ENCODE measurements around the gene KCTD3.

The KCTD3 gene

DNA sequence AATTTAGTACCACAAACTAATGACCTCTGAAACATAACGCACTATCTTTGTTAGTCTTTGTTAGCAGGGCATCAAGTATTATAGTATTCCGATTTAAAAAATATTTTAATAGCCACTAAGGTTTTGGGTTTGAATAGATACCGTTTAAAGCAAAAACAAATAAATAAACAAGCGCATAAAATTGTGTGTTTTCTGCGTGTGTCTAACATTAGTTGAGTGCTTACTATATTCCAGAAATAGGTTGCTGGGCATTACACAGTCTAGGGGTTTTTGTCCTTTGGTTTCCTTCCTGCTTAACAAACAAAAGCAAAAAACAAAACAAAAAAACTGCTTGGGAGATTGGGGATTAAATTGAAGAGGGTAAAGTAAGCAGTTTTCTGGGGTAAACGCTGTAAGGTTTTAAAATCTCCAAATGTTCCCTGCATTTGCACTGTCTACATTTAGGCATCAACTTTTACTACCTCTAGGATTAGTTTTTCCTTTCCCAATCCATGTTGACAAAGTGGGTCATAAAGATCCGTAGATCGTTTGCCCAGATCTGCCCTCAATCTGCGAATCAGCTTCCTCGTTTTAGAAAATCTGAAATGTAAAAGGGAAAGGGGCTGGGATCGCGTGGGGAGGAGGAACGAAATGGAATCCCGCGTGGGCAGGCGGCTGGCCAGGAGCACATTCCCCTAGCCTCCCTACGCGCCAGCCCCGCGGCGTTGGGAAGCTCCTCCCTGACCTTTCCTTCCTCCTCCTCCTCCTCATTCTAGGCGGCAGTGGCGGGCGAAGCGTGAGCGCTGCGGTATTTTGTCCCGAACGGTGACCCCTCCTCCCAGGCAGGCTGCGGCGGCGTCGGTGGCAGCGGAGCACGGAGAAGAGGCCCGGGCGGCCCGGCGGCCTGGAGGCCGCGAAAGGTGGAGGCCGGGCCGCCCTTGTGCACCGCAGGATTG is at the start of gene KCTD3:
Gene KCTD3 (plus strand): TSS at position 749 of the 935 bp plus-strand sequence. CDS start 382 bp downstream, outside the sequence.
- DNase-seq (ENCODE audit: low read depth in 2 of 2), result peak in 1 of 2 donors; percentile 2

DNA sequence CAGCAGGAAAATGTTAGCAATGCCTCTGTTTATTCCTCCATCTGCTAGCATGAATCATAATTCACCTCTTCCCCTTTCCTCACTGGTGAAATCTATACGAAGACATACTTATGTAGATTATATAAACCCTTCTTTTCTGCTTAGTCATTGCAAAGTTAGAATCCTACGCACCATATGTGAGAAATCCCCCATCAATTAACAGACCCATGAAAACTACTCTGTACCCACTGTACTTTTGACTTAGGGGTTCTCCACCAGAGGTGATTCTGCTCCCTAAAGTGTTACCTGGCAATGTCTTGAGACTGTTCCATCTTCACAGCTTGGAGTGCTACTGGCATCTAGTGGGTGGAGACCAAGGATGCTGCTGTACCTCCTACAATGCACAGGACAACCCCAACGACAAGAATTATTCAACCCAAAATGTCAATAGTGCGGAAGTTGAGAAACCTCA is 49.6 kb upstream of the KCTD3 start:
- no peak for DNase-seq (ENCODE audit: low read depth in 2 of 2)

DNA sequence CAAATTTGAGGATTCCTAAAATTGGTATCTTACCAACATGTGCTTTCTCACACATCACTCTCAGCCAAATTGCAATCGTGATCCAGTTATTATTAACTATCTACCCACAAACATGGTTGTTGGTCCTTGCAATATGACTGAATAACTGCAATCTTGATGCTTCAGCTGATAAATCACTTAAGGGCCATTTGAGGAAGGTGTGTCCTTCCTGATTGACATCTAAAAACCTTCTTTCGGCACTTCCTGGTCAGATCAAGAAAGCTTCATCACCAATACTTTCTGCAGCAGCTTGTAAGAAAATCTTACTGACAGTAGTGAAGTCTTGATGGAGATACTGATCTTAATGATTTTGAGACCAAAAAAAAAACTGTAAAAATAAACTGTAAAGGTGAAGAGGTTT is 48.5 kb upstream of the KCTD3 start:
- DNase-seq (ENCODE audit: low read depth in 2 of 2), result no peak

DNA sequence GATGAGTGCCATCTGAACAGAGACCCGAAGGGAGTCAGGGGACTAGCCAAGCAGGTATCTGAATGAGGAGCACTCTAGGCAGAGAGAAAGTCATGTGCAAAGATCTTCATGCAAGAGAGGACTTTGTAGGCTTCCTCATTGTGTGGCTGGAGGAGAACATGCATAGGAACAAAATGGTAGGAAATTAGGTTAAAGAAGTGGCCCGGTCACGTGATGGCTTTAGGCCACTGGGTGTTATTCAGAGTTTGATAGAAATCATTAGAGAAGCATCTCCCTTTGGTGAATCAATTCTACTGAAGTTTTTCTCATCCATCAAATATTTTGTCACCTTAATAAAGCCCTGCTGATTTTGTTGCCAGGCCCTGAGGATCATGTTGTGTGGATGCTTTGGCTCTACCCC is 45.8 kb upstream of the KCTD3 start:
- no peak for DNase-seq (ENCODE audit: low read depth in 2 of 2)

DNA sequence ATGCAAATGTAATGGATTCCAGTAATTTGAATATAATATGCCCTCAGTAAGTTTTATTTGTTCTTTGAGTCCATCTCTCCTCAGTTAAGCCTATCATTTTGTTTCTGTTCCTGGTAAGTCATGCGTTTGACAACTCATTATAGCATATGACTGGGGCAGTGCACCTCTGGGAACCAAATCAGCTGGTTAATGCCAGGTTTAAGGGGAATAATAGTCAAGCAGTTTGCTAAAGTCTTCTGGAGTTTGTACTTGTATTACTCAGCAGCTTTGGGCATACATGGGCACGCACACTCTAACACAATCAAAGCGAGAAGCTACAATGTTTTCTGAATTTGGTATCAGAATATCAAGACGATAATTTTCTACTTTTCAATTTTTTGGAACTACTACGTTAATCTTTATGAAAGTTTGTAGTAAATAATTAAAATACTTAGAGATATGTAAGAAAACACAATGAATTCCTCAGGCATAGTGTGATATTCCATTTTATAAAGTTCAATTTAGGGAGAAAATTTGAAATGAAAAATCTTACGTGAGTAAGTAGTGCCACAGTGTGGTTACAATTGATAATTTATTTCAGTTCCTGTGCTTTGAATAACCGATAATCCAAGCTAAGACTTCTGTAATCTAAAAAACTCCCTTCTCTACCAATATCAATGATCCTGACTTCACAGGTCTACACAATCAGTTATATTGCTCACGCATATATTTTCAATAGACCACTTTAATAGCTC is 43.8 kb upstream of the KCTD3 start:
- DNase-seq (ENCODE audit: low read depth in 2 of 2), result no peak

DNA sequence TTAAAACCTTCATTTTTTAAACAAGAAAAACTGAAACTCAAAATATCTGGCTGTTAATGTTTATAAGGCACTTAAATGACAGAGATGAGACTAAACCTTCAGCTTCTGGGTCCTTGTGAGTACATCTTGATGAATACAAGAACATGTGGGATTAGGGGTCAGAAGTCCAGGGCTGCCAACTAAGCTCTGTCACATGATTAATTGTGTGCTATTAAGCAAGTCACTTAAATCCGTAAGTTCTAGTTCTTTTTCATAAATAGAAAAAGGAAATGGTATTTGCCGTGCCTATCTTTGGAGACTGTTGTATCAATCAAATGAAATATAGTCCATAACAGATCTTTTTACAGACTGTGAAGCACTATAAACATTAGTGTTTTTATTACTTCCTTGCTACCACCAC is 43.2 kb upstream of the KCTD3 start:
- DNase-seq (ENCODE audit: low read depth in 2 of 2), result no peak

DNA sequence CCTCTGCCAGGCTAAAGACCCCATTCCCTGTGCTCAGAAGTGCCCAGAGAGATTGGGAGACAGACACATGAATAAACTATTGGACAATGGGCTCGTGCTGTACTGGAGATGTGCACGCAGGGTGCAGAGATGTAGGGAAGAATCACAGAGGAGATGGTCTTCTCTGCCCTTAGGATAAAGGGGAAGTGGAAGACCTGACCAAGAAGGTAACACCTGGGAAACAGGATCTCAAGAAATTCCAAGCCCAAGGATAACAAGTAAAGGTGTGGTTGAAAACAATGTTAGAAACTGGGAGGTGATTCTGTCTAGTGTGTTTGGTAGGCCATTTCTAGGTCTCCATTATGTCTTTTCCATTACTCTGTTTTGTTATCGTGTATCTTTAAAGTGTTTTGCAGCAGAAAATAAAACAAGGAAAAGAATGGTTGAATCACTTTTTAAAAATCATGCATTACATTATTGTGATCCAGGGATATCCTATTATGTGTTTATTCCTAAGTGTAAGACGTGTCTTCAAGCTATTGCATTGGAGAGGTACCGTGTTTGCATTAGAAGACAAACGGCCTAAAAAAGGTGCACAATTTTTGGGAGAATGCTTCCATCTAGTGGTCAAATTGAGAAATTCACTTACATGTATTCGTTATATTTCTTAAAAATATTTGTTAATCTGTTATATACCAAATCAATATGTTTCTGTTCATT is 40.8 kb upstream of the KCTD3 start:
- DNase-seq (ENCODE audit: low read depth in 2 of 2), result no peak

DNA sequence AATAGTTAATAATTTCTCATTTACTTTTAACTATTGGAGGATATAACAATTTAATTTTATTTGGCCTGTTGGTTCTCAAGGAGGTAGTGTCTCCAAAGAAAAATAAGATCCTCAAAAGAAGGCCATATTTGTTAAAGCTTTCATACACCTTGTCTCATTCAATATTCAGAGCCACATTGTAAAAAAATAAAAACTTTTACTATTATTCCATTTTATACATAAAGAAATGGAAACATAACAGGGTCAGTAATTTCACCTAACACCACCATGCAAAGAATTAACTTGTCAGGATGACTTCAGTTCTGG is 40.3 kb upstream of the KCTD3 start:
- DNase-seq (ENCODE audit: low read depth in 2 of 2), result no peak

DNA sequence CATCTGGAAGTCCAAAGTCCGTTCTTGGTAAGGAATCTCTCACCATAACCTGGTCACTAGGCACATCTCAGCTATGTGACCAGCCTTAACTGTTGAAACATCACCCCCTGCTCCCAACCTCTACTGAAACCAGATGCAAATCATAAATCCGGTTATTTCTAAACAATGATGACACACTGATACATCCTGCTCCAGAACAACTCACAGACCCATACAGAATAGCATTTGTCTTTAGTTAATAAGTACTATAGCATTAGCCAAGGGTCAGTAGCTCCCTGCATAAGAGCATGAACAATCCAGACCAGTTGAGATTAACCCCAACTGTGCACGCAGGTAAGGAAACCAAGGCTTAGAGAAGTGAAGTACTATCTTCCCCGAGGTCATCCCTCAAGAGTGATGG is 38.0 kb upstream of the KCTD3 start:
- DNase-seq (ENCODE audit: low read depth in 2 of 2), result no peak

DNA sequence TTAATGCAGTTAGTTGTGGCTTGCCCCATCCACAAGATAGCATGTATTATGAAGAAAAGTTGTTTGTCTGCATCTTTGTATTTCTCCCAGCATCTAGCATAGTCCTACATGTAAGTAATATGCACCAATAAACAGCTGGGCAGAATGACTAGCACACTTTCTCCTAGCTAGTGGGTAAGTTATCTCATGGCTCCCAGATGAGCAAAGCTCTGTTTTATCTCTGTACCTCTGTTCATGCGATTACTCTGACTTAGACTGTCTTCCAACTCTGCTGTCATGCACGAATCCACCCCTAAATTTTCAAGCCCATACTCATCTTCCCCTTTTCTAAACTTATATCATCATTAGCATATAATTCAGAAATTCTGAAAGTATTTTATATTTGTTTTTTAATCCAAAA is 37.5 kb upstream of the KCTD3 start:
- no peak for DNase-seq (ENCODE audit: low read depth in 2 of 2)

DNA sequence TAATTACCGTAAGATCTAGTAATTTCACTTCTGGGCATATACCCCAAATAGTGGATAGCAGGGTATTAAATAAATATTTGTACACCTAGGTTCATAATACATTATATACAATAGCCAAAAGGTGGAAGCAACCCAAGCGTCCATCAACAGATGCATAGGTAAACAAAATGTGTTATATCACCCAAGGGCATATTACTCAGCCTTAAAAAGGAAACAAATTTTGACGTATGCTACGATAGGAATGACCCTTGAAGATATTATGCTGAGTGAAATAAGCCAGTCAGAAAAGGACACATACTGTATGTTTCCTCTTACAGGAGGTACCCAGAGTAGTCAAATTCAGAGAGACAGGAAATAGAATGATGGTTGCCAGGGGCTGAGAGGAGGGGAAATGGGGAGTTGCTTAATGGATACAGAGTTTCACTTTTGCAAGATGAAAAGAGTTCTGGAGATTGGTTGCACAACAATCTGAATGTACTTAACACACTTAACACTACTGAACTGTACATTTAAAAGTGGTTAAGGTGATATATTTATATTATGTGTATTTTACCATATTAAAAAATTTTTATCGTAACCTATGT is 36.6 kb upstream of the KCTD3 start:
- no peak for DNase-seq (ENCODE audit: low read depth in 2 of 2)

DNA sequence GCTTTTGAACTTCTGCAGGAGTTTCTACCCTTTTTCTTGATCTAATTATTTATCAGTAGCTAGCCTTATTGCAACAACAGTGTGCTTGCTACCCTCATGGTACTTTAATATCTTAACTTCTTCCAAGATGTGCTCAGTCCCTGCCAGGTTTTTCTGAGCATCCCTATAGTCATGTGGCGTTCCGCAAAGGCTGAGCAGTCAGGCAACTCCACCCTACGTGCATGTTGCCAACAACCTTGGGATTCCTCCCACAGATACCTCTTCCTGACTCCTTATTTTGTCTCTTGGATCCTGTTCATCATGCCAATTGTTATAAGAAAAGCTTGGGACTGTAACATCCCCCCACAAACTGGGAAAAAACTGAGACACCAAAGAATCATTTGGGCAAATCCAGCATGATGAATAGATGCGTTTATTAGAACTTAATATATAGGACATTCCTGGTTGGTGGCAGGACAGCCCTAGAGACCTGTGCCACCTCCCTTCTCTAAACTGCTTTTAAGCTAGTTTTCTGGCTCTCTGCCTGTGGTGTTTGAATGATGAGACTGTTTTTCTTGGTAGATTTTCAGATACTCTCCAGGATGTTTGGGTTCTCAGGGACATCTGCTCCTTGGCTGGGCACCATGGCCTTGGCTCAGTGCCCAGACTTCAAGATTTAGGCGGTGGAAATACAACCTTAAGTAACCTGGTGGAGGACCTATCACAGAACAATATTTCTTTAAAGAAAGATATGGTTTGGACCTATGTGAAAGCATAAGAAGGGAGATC is 27.1 kb upstream of the KCTD3 start:
- DNase-seq (ENCODE audit: low read depth in 2 of 2), result no peak

DNA sequence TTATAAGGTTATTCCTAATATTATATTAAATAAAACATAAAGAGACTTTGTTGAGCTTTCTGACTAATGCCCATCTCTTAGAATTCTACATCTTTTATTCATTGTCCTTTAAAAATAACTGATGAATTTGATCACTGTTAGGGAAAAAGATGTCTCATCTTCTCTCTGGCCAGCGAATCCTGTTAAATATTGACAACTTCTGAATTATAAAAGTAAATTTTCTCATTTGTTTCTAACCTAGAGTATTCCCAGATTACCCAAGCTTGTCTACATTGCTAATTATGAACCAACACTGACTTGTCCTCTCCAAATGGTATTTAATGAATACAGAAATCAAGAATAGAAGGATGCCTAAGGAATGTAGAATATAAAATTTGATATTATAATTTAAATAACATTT is 24.8 kb upstream of the KCTD3 start:
- no peak for DNase-seq (ENCODE audit: low read depth in 2 of 2)

DNA sequence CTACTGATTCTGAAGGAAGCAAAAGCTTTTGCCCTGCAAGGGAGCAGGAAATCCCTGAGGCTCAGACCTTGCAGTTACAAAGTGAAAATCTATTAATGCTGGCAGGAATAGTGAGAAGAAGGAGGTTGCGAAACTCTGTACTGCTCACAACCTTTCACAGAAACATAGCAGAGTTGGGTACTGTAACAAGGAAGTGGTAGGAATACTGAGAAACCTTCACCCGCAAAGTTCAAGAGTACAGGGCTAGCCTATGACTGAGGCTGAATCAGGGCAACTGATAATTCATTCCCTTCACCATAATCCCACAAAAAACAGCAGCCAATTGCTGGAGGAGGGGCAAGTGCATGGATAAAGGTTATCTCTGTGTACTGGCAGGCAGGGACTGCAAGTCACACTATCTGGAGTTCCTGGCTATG is 23.9 kb upstream of the KCTD3 start:
- DNase-seq (ENCODE audit: low read depth in 2 of 2), result no peak

DNA sequence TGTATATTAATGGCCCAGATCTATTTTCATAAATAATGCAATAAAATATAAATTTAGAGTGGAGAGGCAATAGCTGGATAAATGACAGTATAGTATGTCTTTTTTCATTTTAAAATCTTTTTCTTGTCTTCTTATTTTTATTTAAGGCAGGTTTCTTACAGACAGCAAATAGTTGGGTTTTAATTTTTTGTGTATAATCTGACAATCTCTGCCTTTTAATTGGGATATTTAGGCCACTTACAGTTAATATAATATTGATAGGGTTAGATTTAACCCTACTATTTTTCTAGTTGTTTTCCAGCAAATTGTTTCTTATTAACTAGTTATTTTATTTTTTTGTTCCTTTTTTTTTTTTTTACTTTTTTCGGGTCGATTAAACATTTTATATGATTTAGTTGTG is 23.3 kb upstream of the KCTD3 start:
- no peak for DNase-seq (ENCODE audit: low read depth in 2 of 2)

DNA sequence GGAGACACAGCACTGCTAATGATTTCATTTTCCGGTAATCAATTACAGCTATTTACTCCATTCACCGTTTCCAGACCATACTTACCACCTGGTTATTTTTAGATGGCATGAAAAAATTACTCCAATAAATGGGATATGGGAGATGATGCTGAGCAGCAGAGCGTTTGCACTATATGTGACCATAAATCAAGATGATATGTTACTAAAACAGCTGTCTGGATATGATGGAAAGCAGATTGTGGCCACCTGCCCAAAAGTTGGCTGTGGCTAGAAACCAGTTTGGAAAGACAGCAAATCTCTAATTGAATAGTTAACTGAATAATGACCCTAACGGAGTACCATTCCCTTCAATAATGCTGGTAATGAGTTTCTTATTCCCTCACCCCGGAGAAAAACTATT is 22.5 kb upstream of the KCTD3 start:
- DNase-seq (ENCODE audit: low read depth in 2 of 2), result no peak

DNA sequence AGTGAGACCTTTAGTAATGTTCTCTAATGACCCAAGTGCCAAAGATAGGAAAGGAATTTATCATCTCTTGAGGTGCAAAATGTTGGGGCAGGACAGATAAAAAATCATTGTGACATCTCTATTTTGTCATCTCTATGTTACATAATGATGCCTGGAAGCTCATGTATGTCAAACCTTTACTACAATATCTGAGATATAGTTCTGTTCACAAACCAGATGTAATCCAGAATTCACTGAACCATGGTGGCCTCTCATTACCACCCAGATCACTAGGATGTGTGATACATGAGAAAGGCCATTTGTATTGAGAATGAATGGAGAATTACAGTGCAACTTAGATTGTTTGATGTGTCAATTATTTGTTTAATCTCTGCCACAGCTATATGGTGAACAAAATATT is 22.0 kb upstream of the KCTD3 start:
- DNase-seq (ENCODE audit: low read depth in 2 of 2), result no peak

DNA sequence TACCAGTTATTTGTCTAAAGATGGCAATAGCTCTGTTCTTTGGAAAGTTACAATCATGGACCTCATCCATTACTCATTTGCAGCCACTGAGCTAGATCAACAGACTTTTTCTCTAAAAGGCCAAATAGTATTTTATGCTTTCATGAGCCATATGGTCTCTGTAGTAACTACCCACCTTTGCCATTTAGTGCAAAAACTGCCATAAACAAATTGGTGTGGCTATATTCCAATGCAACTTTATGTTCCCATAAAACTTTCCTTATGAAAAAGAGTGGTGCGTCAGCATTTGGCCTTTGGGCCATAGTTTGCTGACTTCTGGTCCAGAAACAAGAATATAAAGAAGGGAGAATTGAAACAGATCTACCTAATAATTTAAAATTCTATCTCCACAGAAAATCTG is 20.1 kb upstream of the KCTD3 start:
- no peak for DNase-seq (ENCODE audit: low read depth in 2 of 2)

DNA sequence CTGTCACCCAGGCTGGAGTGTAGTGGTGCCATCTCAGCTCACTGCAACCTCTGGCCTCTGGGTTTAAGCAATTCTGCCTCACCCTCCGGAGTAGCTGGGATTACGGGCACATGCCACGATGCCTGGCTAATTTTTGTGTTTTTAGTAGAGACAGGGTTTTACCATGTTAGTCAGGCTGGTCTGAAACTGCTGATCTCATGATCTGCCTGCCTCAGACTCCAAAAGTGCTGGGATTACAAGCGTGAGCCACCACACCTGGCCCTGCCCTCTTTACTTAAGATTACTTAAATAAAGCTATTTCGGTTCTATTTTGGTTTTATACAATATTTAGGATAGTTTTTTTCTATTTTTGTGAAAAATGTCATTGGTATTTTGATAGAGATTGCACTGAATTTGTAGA is 15.3 kb upstream of the KCTD3 start:
- no peak for DNase-seq (ENCODE audit: low read depth in 2 of 2)

DNA sequence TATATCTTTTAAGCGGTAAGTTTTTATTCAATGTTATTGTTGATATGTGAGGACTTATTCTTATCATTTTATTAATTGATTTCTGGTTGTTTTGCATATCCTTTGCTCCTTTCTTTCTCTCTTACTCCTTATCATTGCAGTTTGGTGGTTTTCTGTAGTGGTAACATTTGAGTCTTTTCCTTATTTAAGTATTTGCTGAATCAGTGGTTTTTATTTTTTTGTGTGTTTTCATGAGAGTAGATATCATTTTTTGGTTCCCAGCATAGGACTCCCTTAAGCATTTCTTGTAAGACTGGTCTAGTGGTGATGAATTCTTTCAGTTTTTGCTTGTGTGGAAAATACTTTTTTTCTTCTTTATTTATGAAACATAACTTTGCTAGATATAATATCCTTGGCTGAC is 12.2 kb upstream of the KCTD3 start:
- DNase-seq (ENCODE audit: low read depth in 2 of 2), result no peak

DNA sequence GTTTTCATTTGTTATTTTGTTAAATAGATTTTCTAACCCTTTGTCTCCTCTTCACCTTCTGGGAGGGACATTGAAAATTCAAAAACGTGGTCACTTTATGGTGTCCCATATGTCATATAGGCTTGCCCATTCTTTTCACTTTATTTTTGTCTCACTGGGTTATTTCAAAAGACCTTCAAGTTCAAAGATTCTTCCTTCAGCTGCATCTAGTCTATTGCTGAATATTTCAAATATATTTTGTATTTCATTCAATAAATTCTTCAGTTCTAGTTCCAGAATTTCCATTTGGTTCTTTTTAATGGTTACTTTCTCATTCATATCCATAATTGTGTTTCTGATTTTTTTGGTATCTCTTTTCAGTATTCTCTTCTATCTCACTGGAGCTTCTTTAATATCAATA is 11.6 kb upstream of the KCTD3 start:
- no peak for DNase-seq (ENCODE audit: low read depth in 2 of 2)

Data from stimulated activated CD8-positive, alpha-beta memory T cell treated with anti-CD3 and anti-CD28 coated beads, Interleukin-7, amount 100 ng/mL, for 4 hours (primary cell).